Neural cell (in vitro differentiated cells): ENCODE data around the gene SLC12A8. TPM values are rescaled to one million over a fixed set of nuclear protein-coding genes. Genes with fewer than 3 reads are reported as not detected.

ENCODE experiments used
- H2AFZ ChIP-seq: fragments of 200-600, 300-800 bp; sonication (generic), shearing (Covaris generic); 2 replicates; pipeline ENCODE4 v1.6.0; 2014; ENCODE audit warnings: low read depth, mild to moderate bottlenecking, antibody characterized with exemption, low read length, moderate library complexity
- H3F3A ChIP-seq: fragments of 200-600 bp; shearing (Covaris generic); 2 replicates; pipeline ENCODE4 v1.6.1; 2016; ENCODE audit warnings: mild to moderate bottlenecking, moderate library complexity, mixed read lengths, antibody characterized with exemption, low read length; ENCODE audit not compliant: insufficient read depth, poor library complexity, severe bottlenecking
- H3K27ac ChIP-seq: fragments of 200-600, 300-800 bp; sonication (generic), shearing (Covaris generic); 2 replicates; pipeline ENCODE4 v1.5.1; 2014; ENCODE audit warnings: mild to moderate bottlenecking, low read length, moderate library complexity
- H3K27me3 ChIP-seq: fragments of 300-800, 200-600 bp; sonication (generic), shearing (Covaris generic); 2 replicates; pipeline ENCODE4 v1.6.0; 2014; ENCODE audit warnings: mild to moderate bottlenecking, low read depth, low read length, moderate library complexity; ENCODE audit not compliant: insufficient read depth
- H3K36me3 ChIP-seq: fragments of 300-800, 200-600 bp; sonication (generic), shearing (Covaris generic); 2 replicates; pipeline ENCODE4 v1.5.1; 2014; ENCODE audit warnings: mild to moderate bottlenecking, antibody characterized with exemption, low read length, moderate library complexity; ENCODE audit not compliant: insufficient read depth
- H3K4me2 ChIP-seq: fragments of 300-800, 200-600 bp; sonication (generic), shearing (Covaris generic); 2 replicates; pipeline ENCODE4 v1.6.0; 2014; ENCODE audit warnings: mild to moderate bottlenecking, low read length
- H3K4me3 ChIP-seq: fragments of 300-800, 200-600 bp; sonication (generic), shearing (Covaris generic); 2 replicates; pipeline ENCODE4 v1.5.1; 2014; ENCODE audit warnings: mild to moderate bottlenecking, low read length, moderate library complexity
- H3K79me2 ChIP-seq: fragments of 200-600 bp; shearing (Covaris generic); replicated peaks from 2 replicates; pipeline ENCODE4 v1.6.0; 2014; ENCODE audit warnings: mild to moderate bottlenecking, low read length, moderate library complexity; ENCODE audit not compliant: insufficient read depth
- H3K9ac ChIP-seq: fragments of 300-800, 200-600 bp; sonication (generic), shearing (Covaris generic); 2 replicates; pipeline ENCODE4 v1.6.1; 2016; ENCODE audit warnings: mild to moderate bottlenecking, low read length, mixed read lengths
- H3K9me2 ChIP-seq: fragments of 200-600 bp; shearing (Covaris generic); 2 replicates; pipeline ENCODE4 v1.6.1; 2016; ENCODE audit warnings: mild to moderate bottlenecking, low read length, mixed read lengths; ENCODE audit not compliant: insufficient read depth
- H3K9me3 ChIP-seq: fragments of 200-600, 300-800 bp; sonication (generic), shearing (Covaris generic); 2 replicates; pipeline ENCODE4 v1.6.1; 2016; ENCODE audit warnings: mild to moderate bottlenecking, mixed run types, low read length, moderate library complexity, mixed read lengths
- H4K20me1 ChIP-seq: fragments of 200-600 bp; shearing (Covaris generic); 2 replicates; pipeline ENCODE4 v1.6.1; 2016; ENCODE audit warnings: mild to moderate bottlenecking, mixed run types; ENCODE audit not compliant: insufficient read depth
- CTCF ChIP-seq: fragments of 450-650 bp; IDR thresholded peaks from 2 replicates; pipeline ENCODE4 v1.5.1; 2014; ENCODE audit warnings: antibody characterized with exemption, mild to moderate bottlenecking, moderate library complexity; ENCODE audit not compliant: poor library complexity, severe bottlenecking
- EP300 ChIP-seq: fragments of 450-650 bp; conservative IDR thresholded peaks from 2 replicates; pipeline ENCODE4 v1.6.1; 2014; ENCODE audit warnings: antibody characterized with exemption, mild to moderate bottlenecking, moderate library complexity; ENCODE audit not compliant: poor library complexity, severe bottlenecking
- EZH2 ChIP-seq: fragments of 200-600, 300-800 bp; shearing (Covaris generic), sonication (generic); IDR thresholded peaks from 2 replicates; pipeline ENCODE4 v1.6.1; 2014; ENCODE audit warnings: antibody characterized with exemption, low read length, borderline replicate concordance, mild to moderate bottlenecking; ENCODE audit not compliant: insufficient read depth, poor library complexity, severe bottlenecking
- MXI1 ChIP-seq: fragments of 450-650 bp; conservative IDR thresholded peaks from 2 replicates; pipeline ENCODE4 v1.6.1; 2014; ENCODE audit warnings: antibody characterized with exemption, mild to moderate bottlenecking; ENCODE audit not compliant: poor library complexity, severe bottlenecking
- POLR2AphosphoS5 ChIP-seq: IDR thresholded peaks from 2 replicates; pipeline ENCODE4 v1.6.1; 2012
- RAD21 ChIP-seq: fragments of 450-650 bp; conservative IDR thresholded peaks from 2 replicates; pipeline ENCODE4 v1.6.1; 2014; ENCODE audit warnings: antibody characterized with exemption, mild to moderate bottlenecking, moderate library complexity
- REST ChIP-seq: IDR thresholded peaks from 2 replicates; pipeline ENCODE4 v1.6.1; 2012; ENCODE audit warnings: borderline replicate concordance
- SMC3 ChIP-seq: fragments of 450-650 bp; conservative IDR thresholded peaks from 2 replicates; pipeline ENCODE4 v1.6.1; 2014; ENCODE audit warnings: antibody characterized with exemption, mild to moderate bottlenecking, moderate library complexity; ENCODE audit not compliant: poor library complexity
- TAF1 ChIP-seq: IDR thresholded peaks from 2 replicates; pipeline ENCODE4 v1.6.1; 2012; ENCODE audit warnings: low read depth
- polyA plus RNA-seq: library from polyadenylated mRNA; depleted of rRNA; stranded (reverse); fragments of >200 nt; gene quantifications from 2 replicates; pipeline ENCODE4 v1.2.3, GENCODE V29; 2014

The SLC12A8 gene
- polyA plus RNA-seq, 1 donor from 2014 or later = 4.6 TPM

GRCh38 chr3:125220727-125221429, 8.3 kb upstream of the SLC12A8 start:
- no peak overlapping the region for H3K4me2 ChIP-seq
- H3K79me2 ChIP-seq = no peaks in the 10 kb centered on the region
- H3K27me3 ChIP-seq = no peaks in the 10 kb centered on the region
- no peaks in the 10 kb centered on the region for H3K9me3 ChIP-seq
- H3K4me3 ChIP-seq = no peak overlapping the region
- H3F3A ChIP-seq = no peaks in the 10 kb centered on the region
- H3K27ac ChIP-seq = no peak overlapping the region
- no peaks in the 10 kb centered on the region for H4K20me1 ChIP-seq
- no peaks in the 10 kb centered on the region for H3K9me2 ChIP-seq
- TF ChIP-seq RAD21 (no peak), REST (no peak), EZH2 (no peak), POLR2AphosphoS5 (no peak), SMC3 (no peak)
- no peaks in the 10 kb centered on the region for H3K36me3 ChIP-seq
- no peak overlapping the region for H2AFZ ChIP-seq
- H3K9ac ChIP-seq = no peak overlapping the region

GRCh38 chr3:125220183-125220582, 7.6 kb upstream of the SLC12A8 start:
- no peaks in the 10 kb centered on the region for H4K20me1 ChIP-seq
- TF ChIP-seq RAD21 (no peak), EZH2 (no peak), TAF1 (no peak), SMC3 (no peak)

GRCh38 chr3:125219261-125219701, 6.7 kb upstream of the SLC12A8 start:
- TF ChIP-seq CTCF = no peak
- no peak for TF ChIP-seq POLR2AphosphoS5
- TF ChIP-seq RAD21 = no peak
- no peak for TF ChIP-seq EZH2
- no peak for TF ChIP-seq REST
- no peak for TF ChIP-seq EP300
- TF ChIP-seq TAF1 = no peak
- TF ChIP-seq MXI1 = no peak
- no peak for TF ChIP-seq SMC3
- no peak overlapping the region for H3K9ac ChIP-seq
- H3K27ac ChIP-seq = no peak overlapping the region
- no peaks in the 10 kb centered on the region for H3K36me3 ChIP-seq
- no peaks in the 10 kb centered on the region for H3K79me2 ChIP-seq
- no peak overlapping the region for H3K4me3 ChIP-seq
- no peak overlapping the region for H3K4me2 ChIP-seq
- no peaks in the 10 kb centered on the region for H3K27me3 ChIP-seq
- H3K9me2 ChIP-seq = no peaks in the 10 kb centered on the region
- no peaks in the 10 kb centered on the region for H3F3A ChIP-seq
- H2AFZ ChIP-seq = no peak overlapping the region
- no peaks in the 10 kb centered on the region for H3K9me3 ChIP-seq
- H4K20me1 ChIP-seq = no peaks in the 10 kb centered on the region

More at GRCh38 chr3:125220183-125220582, 7.6 kb upstream of the SLC12A8 start:
- Histone ChIP-seq H3K9ac (no peak overlapping the region), H3K4me2 (no peak overlapping the region), H3K79me2 (no peaks in the 10 kb centered on the region), H3K27ac (no peak overlapping the region), H3K9me2 (no peaks in the 10 kb centered on the region), H2AFZ (no peak overlapping the region), H3F3A (no peaks in the 10 kb centered on the region), H3K9me3 (no peaks in the 10 kb centered on the region), H3K27me3 (no peaks in the 10 kb centered on the region), H3K4me3 (no peak overlapping the region), H3K36me3 (no peaks in the 10 kb centered on the region)
